GM18505 (cell line): ENCODE measurements around the gene DTX3.

Experiments
- ATAC-seq: cut with Tn5 transposase; IDR thresholded peaks from one replicate; pipeline ENCODE4 v1.9.1; 2021; ENCODE audit not compliant: unreplicated experiment
- POLR2A ChIP-seq: IDR thresholded peaks from 4 replicates; pipeline ENCODE4 v1.6.1; 2011; ENCODE audit warnings: borderline replicate concordance; ENCODE audit not compliant: insufficient read depth, insufficient read length; ENCODE audit errors: extremely low read depth

The DTX3 gene

DNA sequence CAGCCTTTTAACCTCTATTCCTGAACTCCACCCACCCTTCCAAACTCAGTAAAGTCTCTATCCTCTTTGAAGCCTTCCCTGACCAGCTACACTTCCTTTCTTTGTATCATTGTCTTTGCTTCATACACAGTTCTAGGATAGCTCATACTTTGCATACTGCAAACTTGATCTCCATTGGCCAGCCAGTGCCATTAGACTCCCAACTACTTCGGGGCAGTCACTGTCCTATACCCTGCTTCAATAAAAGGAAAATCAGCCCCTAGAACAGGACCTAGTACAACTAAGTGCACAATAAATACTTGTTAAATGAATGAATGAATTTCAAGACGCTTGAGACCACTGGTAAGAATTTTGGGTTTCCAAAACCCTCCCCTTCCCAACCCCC lies 14.2 kb upstream of the DTX3 start:
- TF ChIP-seq POLR2A: no peak
- no peak for ATAC-seq

DNA sequence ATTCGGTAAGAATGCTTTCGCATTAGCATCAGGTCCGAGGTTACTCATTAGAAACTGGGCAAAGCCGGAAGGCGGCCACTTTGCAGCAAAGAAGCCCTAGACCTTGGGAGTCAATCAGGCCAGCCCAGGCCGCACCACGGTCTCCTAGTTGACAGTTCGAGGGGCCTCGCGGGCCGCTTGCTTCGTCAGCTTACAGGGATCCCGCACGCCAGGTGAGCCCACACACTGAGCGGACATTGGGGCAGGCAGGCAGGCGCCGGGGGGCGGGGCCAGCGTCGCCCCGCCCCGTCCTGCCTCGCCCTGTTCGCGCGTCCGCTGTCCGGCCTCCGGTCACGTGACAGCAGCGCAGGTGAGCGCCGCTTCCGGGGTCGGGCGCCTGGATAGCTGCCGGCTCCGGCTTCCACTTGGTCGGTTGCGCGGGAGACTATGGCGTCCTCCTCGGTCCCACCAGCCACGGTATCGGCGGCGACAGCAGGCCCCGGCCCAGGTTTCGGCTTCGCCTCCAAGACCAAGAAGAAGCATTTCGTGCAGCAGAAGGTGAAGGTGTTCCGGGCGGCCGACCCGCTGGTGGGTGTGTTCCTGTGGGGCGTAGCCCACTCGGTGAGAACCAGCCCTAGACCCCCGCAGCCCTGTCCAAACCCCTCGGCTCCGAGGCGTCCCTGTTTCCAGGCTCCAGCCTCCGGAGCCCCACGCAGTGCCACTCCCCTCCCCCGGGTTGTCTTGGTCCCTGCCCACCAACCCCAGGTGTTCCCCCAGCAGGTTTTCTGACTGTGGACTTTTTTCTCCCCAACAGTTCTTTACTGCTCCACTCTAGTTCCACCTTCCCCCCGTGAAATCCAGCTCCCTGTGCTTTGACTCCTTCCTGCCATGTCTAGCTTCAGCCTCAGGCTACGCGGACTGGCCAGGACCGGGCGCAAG lies 13.5 kb upstream of the DTX3 start, which contains the start of gene PIP4K2C:
Gene PIP4K2C, plus strand, starts transcription at position 329 of the 918 bp plus-strand sequence. Its CDS starts 98 bp downstream, at position 427.
- peak; percentile 91 for ATAC-seq
- peak; percentile 87 for TF ChIP-seq POLR2A

DNA sequence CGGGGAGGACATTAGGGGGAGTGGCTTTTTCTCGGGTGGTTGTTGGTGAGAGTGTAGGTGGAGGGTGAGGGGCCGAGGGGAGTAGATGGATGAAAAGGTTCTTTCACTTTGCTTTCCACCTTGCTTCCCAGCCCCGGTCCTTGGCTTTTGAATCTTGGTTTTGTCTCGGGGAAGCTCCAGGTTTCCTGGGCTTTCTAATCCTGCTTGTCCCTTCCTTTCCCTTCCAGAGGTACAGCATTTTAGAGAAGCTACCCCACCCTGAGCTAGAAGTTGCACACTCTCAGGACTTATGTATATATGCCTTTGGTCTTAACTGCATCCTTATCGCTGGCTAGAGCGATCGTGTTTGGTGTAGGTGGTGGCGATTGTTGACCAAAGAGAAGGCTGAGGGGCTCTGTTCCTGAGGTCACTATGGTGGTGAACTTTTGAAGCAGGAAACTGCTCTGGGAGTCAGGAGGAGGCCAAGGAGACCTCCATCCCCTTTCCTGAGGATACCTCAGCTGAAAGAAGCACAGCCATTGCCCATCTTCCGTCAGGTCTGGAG lies 12.8 kb upstream of the DTX3 start:
- no peak for ATAC-seq

DNA sequence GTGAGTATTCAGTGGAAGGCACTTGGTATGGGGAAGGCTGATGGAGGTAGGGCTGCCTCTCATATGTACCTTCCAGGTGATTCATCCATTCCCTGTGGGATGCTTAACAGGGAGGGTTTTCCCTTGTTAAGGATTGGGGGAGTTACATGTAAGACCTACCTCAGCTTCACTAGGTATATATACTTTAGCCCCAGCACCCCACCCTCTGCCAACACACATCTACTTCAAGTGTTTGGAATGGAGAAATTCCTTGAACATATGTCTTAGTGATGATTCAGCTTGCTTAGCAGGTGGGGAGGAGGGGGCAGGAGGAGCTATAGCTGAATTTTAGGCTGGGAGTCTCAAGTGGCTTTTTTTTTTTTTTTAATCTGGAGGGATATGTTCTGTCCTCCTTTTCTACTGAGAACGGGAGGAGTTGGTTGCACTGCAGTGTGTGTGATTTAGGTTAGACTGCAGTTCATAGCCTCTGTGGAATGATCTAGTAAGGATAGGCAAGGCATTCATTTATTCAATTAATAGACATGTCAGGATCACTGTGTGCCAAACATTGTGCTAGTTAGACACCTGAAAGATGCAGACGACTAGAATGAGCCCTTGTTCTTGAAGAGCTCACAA lies 12.0 kb upstream of the DTX3 start:
- no peak for TF ChIP-seq POLR2A
- no peak for ATAC-seq

More for the DNA sequence above, 12.8 kb upstream of the DTX3 start:
- no peak for TF ChIP-seq POLR2A

DNA sequence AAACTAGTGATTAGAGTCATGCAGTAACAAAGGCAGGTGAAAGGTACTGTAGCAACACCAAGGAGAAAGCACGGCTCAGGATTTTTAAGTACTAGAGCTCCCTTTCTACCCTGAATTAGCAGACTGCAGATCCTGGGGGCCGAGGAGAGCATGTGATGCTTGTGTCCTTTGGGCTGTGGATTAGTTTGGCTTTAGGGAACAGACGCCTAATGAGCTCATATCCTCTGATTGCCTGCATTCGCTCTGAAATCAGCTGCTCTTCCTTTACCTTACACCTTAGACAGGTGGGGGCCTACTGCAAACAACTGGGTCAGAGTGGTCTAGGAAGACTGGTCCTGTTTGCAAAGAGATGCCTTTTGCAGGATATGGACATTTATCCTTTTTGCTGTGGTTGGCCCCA lies 11.4 kb upstream of the DTX3 start:
- TF ChIP-seq POLR2A: no peak
- ATAC-seq: no peak

DNA sequence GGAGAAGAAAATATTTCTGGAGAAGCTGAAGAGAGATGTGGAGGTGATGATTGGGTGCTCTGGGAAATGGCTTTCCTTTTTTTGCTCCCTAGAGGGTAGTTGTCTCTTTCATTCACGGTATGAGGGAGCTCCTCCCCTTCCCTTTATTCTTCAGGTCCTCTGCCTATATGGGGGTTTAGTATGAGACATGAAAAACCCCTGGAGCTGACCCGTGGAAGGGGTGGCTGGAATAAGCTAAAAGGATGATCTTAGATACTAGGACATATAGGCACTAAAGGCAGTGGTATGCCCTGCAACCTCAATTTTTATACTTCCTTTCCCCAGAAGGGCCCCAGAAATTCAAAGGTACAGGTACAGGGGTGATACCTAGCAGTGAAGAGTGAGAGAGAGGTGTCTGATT lies 4.2 kb upstream of the DTX3 start:
- no peak for TF ChIP-seq POLR2A
- no peak for ATAC-seq

DNA sequence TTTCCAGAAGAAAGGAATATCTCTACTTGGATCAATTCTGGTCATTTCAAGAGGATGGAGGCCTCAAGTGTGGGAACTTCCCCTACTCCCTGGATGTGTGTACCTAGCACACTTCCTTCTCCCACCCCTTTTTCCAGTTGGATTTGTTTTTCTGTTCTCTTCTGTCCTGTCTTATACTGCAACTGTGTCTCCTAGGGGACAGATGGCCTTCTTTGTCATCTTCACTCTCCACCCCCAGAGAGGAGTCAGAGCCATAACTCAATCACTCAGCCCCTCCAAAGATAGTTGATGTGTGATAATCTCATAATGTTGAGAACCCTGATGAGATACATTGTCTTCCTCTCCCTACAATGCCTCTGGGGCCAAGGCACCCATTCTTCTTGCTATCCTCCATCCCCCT lies 2.1 kb upstream of the DTX3 start:
- TF ChIP-seq POLR2A: no peak
- no peak for ATAC-seq

DNA sequence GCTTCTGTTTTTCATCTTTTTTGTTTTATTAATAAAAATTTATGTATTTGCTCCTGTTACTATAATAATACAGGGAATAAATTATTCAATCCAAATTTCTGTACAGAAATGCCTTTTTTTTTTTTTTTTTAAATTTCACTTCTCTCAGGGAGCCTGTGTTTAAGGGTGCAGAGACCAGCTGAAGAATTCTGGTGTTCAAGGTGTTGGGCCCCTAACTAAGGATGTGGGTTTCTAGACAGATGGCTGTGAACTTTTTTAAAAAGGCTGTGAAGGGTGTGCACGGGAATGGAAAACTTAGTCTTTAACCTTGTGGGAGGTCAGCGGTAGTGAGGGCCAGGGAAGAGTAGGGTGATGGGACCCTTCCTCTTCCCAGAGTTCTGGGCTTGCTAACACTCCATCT lies 1.3 kb upstream of the DTX3 start:
- TF ChIP-seq POLR2A: no peak
- no peak for ATAC-seq

DNA sequence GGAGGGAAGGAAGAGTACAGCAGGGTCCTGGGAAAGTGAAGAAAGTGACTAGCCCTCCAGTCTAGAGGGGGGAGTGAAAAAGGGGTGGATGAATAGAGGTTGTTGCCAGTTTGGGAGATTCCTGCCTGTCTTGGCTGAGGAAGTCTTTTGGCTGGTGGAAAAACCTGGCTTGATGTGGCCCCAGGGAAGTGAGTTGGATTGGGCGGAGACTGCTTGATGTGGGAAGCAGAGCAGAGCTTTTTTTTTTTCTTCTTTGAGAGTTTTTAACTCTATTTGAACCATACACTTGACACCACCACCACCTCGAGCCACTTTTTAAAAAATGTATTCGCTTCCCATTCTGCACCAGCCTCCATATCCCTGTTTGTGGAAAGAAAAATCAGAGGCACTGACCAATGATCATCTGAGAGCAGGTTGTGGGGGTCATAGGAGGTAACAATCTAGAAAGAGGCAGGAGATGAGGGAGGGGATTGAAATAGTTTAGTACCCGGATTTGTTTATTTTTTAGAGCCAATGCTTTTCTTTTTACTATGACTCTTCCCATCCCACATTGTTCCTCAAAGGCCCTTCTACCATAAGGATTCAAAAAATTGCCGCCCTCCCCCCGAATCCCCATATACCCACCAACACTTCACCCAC lies 690 bp upstream of the DTX3 start:
- no peak for ATAC-seq

DNA sequence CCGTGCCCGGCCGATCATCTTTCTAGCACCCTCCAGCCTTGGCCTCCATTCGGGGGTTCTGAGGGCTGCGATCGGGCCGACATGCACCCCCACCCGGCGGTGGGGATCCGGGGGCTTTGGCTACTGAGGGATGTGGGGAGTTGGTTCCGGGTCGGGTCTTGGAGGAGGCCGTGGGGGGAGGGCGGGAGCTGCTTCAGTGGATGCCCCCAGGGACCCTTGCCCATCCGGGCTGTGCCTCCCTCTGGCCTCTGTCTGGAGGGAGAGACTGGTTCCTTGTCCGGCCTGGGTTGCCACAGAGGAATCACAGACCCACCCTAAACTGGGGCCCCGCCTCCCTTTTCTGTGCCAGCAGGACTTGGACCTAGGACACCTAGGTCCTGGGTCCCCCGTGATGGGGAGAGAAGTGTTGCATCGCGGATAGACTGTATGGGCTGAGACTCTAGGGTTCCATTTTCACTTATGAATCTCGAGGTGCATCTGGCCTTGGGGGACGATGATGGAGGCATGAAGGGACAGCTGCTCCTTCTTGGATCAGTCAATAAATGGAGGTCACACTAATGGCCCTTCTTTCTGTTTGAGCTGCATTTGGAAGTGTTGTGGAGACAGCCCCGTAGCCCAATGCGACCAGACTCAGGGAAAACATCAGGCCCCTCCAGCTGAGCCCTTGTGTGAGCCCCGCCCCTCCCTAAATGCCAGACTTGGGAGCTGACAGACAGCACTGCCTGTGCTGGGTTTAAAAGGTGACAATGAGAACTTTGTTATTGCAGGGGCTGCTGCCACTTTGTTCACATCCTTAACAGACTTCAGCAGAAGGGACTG lies 577 bp downstream of the DTX3 start:
- no peak for ATAC-seq

More for the DNA sequence above, 690 bp upstream of the DTX3 start:
- TF ChIP-seq POLR2A: no peak

DNA sequence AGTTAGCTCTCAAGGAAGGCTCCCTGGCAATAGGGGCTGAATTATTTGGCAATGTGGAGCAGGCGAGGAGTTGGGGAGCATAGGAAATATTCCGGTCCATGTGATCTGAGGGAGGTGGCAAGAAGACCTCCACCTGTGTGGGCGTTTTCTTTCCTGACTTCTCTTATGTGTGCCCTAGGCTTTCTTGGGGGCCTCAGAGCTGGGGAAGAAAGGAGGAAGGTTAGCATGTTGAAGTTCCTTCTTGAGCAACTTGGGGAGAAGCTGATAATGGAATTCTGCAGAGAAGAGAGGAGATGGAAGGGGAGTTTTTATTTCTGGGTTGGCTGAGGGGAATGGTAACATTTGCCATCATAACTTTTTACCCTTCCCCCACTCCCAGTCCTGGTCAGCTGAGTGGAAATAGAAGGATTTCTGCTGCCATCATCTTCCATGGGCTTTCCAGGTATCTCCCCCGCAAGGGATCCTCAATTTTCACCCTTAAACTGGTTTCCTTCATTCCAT lies 1.2 kb downstream of the DTX3 start:
- no peak for ATAC-seq
- TF ChIP-seq POLR2A: no peak

More for the DNA sequence above, 577 bp downstream of the DTX3 start:
- TF ChIP-seq POLR2A: peak; percentile 6

DNA sequence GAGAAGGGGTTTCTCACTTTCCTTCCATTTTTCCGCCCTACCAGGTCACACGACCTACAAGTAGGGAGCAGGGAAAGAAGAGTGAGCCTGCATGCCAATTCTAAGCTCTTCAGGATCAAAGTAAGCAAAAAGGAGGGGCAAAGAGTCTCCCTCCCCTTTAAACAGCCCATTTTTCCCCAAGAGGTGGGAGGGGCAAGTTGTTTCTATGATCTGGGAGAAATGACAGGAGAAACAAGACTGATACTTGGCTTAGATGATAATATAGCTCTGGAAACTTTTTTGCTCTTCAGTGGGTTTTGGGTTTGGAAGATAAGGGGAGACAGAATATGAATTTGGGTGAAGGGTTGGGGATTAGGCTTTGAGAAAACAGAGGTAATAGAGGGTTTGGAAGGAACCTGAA lies 1.8 kb downstream of the DTX3 start:
- ATAC-seq: no peak
- no peak for TF ChIP-seq POLR2A

DNA sequence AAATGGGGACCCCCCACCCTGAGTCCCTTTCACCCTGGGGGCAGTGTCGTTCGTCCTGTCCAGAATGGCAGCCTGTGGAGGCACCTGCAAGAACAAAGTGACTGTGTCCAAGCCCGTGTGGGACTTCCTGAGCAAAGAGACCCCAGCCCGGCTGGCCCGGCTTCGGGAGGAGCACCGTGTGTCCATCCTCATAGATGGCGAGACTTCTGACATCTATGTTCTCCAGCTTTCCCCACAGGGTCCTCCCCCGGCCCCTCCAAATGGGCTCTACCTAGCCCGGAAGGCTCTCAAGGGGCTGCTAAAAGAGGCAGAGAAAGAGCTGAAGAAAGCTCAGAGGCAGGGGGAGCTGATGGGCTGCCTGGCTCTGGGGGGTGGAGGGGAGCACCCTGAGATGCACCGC lies 2.2 kb downstream of the DTX3 start:
- no peak for TF ChIP-seq POLR2A
- ATAC-seq: no peak

DNA sequence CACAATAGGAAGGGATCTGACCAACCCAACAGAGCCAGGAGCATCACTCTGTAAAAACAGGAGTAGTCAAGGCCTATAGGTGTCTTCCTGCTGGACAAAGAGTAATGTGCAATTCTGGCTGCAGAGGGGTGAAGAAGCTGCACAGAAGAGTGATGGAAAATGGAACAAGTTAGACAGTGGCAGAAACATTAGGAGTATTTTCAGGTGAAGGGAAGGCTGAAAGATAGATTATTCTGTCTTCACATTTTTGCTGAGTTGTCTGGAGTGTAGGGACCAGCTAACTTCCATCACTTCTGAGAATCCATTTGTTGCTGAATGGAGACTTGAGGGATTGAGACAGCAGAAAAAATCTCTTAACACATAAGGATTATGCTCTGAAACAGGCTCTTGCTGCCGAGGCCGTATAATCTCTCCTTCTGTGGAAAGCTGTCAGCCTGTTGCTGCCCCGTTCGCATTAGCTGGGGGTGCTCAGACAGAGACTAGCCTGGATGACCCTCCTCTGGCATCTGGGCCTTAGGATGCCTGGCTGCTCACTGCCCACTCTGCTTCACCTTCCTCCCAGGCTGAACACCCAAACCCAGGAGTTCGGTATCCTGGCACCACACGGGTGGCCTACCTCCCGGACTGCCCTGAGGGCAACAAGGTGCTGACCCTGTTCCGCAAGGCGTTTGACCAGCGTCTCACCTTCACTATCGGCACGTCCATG lies 3.5 kb downstream of the DTX3 start:
- no peak for ATAC-seq
- no peak for TF ChIP-seq POLR2A
